Activated naive CD8-positive, alpha-beta T cell treated with anti-CD3 and anti-CD28 coated beads, Interleukin-2, amount 10 ng/mL, durations not matched to agents 7 days and 5 days (primary cell): ENCODE measurements around the gene NDFIP2. TPM values are rescaled to one million over a fixed set of nuclear protein-coding genes. Genes with fewer than 3 reads are reported as not detected.

Experiments used
- ATAC-seq: fragments of 150-1000 bp; cut with Tn5 transposase; one replicate; pipeline ENCODE4 v1.10.0; 2021; ENCODE audit warnings: low read depth, moderate library complexity
- POLR2A ChIA-PET: fragments of 350-600 bp; sonication (Branson Sonifier 250); formaldehyde crosslinking; loops from one replicate; lab custom pipeline; 2021; ENCODE audit warnings: antibody characterized with exemption; lab: Charles Lee
- DNase-seq: peaks from one replicate; pipeline ENCODE4 v3.0.0; 2021
- H3K27ac Mint-ChIP-seq: one replicate; pipeline ENCODE4 v1.8.0; 2022; ENCODE audit warnings: mild to moderate bottlenecking, mixed read lengths
- H3K27me3 Mint-ChIP-seq: one replicate; pipeline ENCODE4 v1.8.0; 2022; ENCODE audit warnings: mild to moderate bottlenecking, moderate library complexity, mixed read lengths
- H3K36me3 Mint-ChIP-seq: one replicate; pipeline ENCODE4 v1.8.0; 2021; ENCODE audit warnings: mild to moderate bottlenecking, mixed read lengths
- H3K4me1 Mint-ChIP-seq: one replicate; pipeline ENCODE4 v1.8.0; 2021; ENCODE audit warnings: mixed read lengths
- H3K4me3 Mint-ChIP-seq: one replicate; pipeline ENCODE4 v1.8.0; 2022; ENCODE audit warnings: mild to moderate bottlenecking, moderate library complexity, mixed read lengths
- H3K9me3 Mint-ChIP-seq: one replicate; pipeline ENCODE4 v1.8.0; 2021; ENCODE audit warnings: mixed read lengths
- total RNA-seq, 2 experiments: library from RNA; stranded (reverse); gene quantifications; one replicate each; pipeline ENCODE4 v1.2.3, GENCODE V29; 2021

The NDFIP2 gene
- total RNA-seq, 2 experiments from 2014 or later: 6.7 to 9.8 TPM

- Mint-ChIP-seq H3K36me3 (peaks cover 4% of the 10 kb centered on the region), H3K9me3 (peaks cover 1% of the 10 kb centered on the region), H3K27ac (no peak overlapping the region), H3K4me3 (no peak overlapping the region), H3K4me1 (peaks cover 5% of the 10 kb centered on the region), H3K27me3 (no peaks in the 10 kb centered on the region)
- POLR2A ChIA-PET: no interaction called here
- no peak for DNase-seq
- no peak for ATAC-seq
These were observed 12.6 kb upstream of the NDFIP2 start for GRCh38 chr13:79468402-79468801.

- ATAC-seq (no peak), DNase-seq (no peak)
- Mint-ChIP-seq H3K36me3 (peaks cover 4% of the 10 kb centered on the region), H3K9me3 (peaks cover 1% of the 10 kb centered on the region), H3K4me3 (no peak overlapping the region), H3K27me3 (no peaks in the 10 kb centered on the region), H3K4me1 (peaks cover 5% of the 10 kb centered on the region), H3K27ac (no peak overlapping the region)
- POLR2A ChIA-PET: no interaction called here
These were observed 12.1 kb upstream of the NDFIP2 start for GRCh38 chr13:79468819-79469218.

GRCh38 chr13:79469608-79470007 is 11.3 kb upstream of the NDFIP2 start:
- DNase-seq (no peak), ATAC-seq (no peak)
- Mint-ChIP-seq H3K9me3 (peaks cover 7% of the 10 kb centered on the region), H3K27ac (no peak overlapping the region), H3K4me1 (peaks cover 5% of the 10 kb centered on the region), H3K4me3 (no peak overlapping the region), H3K36me3 (peaks cover 9% of the 10 kb centered on the region), H3K27me3 (no peaks in the 10 kb centered on the region)
- POLR2A ChIA-PET: no interaction called here

GRCh38 chr13:79470666-79471065 is 10.3 kb upstream of the NDFIP2 start:
- no peak overlapping the region for H3K27ac Mint-ChIP-seq
- H3K4me1 Mint-ChIP-seq: peaks cover 5% of the 10 kb centered on the region
- H3K27me3 Mint-ChIP-seq: no peaks in the 10 kb centered on the region
- H3K9me3 Mint-ChIP-seq: peaks cover 8% of the 10 kb centered on the region
- ATAC-seq: no peak
- no peak for DNase-seq
- peaks cover 11% of the 10 kb centered on the region for H3K36me3 Mint-ChIP-seq
- POLR2A ChIA-PET: no interaction called here
- H3K4me3 Mint-ChIP-seq: no peak overlapping the region

GRCh38 chr13:79475569-79475968 is 5.4 kb upstream of the NDFIP2 start:
- POLR2A ChIA-PET: no interaction called here
- no peak for ATAC-seq
- Mint-ChIP-seq H3K4me3 (no peak overlapping the region), H3K27me3 (peaks cover 30% of the 10 kb centered on the region), H3K27ac (no peak overlapping the region), H3K36me3 (peaks cover 10% of the 10 kb centered on the region), H3K4me1 (peaks cover 5% of the 10 kb centered on the region), H3K9me3 (peaks cover 7% of the 10 kb centered on the region)
- no peak for DNase-seq

- Mint-ChIP-seq H3K27me3 (peaks cover 35% of the 10 kb centered on the region), H3K9me3 (peaks cover 7% of the 10 kb centered on the region), H3K36me3 (peaks cover 10% of the 10 kb centered on the region), H3K27ac (no peak overlapping the region), H3K4me3 (no peak overlapping the region), H3K4me1 (peaks cover 19% of the 10 kb centered on the region)
- DNase-seq (no peak), ATAC-seq (no peak)
- POLR2A ChIA-PET: interaction anchor here (1.4 kb wide), 1 partner anchor 12 kb away, joined by 5 read pairs; no protein-coding TSS in a partner anchor
These were observed 3.0 kb upstream of the NDFIP2 start for GRCh38 chr13:79477968-79478367.

GRCh38 chr13:79479882-79480281 is 1.1 kb upstream of the NDFIP2 start:
- H3K4me3 Mint-ChIP-seq: no peak overlapping the region
- POLR2A ChIA-PET: interaction anchor here (1.8 kb wide), 1 partner anchor 28 kb away, joined by 14 read pairs; no protein-coding TSS in a partner anchor
- no peaks in the 10 kb centered on the region for H3K9me3 Mint-ChIP-seq
- peaks cover 5% of the 10 kb centered on the region for H3K36me3 Mint-ChIP-seq
- peaks cover 32% of the 10 kb centered on the region for H3K4me1 Mint-ChIP-seq
- H3K27me3 Mint-ChIP-seq: peaks cover 35% of the 10 kb centered on the region
- no peak for DNase-seq
- ATAC-seq: no peak
- no peak overlapping the region for H3K27ac Mint-ChIP-seq

- H3K27me3 Mint-ChIP-seq: peaks cover 34% of the 10 kb centered on the region
- H3K9me3 Mint-ChIP-seq: no peaks in the 10 kb centered on the region
- H3K36me3 Mint-ChIP-seq: peaks cover 5% of the 10 kb centered on the region
- no peak for DNase-seq
- H3K27ac Mint-ChIP-seq: peak overlapping the region; percentile 79
- POLR2A ChIA-PET: interaction anchor here (0.5 to 1.8 kb wide), 7 partner anchors 10 to 90 kb away, joined by 3 to 14 read pairs (median 3); no protein-coding TSS in a partner anchor
- peak overlapping the region; percentile 97 for H3K4me3 Mint-ChIP-seq
- peaks cover 40% of the 10 kb centered on the region for H3K4me1 Mint-ChIP-seq
- peak; percentile 38 for ATAC-seq
These were observed 714 bp downstream of the NDFIP2 start for GRCh38 chr13:79481685-79482052.

- H3K4me3 Mint-ChIP-seq: peak overlapping the region; percentile 97
- peaks cover 32% of the 10 kb centered on the region for H3K27me3 Mint-ChIP-seq
- peak overlapping the region; percentile 11 for H3K27ac Mint-ChIP-seq
- H3K4me1 Mint-ChIP-seq: peaks cover 46% of the 10 kb centered on the region
- no peaks in the 10 kb centered on the region for H3K9me3 Mint-ChIP-seq
- H3K36me3 Mint-ChIP-seq: peaks cover 5% of the 10 kb centered on the region
- DNase-seq (no peak), ATAC-seq (no peak)
- POLR2A ChIA-PET: no interaction called here
These were observed 1.5 kb downstream of the NDFIP2 start for GRCh38 chr13:79482281-79482970.

- Mint-ChIP-seq H3K4me3 (peak overlapping the region; percentile 56), H3K27ac (no peak overlapping the region), H3K4me1 (peaks cover 49% of the 10 kb centered on the region), H3K9me3 (no peaks in the 10 kb centered on the region), H3K36me3 (peaks cover 5% of the 10 kb centered on the region), H3K27me3 (peaks cover 27% of the 10 kb centered on the region)
- ATAC-seq (no peak), DNase-seq (no peak)
- POLR2A ChIA-PET: interaction anchor here (1.0 kb wide), 1 partner anchor 32 kb away, joined by 3 read pairs; no protein-coding TSS in a partner anchor
These were observed 2.2 kb downstream of the NDFIP2 start for GRCh38 chr13:79483086-79483706.

- no peak overlapping the region for H3K27ac Mint-ChIP-seq
- peaks cover 2% of the 10 kb centered on the region for H3K9me3 Mint-ChIP-seq
- no peak for DNase-seq
- peaks cover 56% of the 10 kb centered on the region for H3K4me1 Mint-ChIP-seq
- peaks cover 7% of the 10 kb centered on the region for H3K27me3 Mint-ChIP-seq
- ATAC-seq: no peak
- POLR2A ChIA-PET: interaction anchor here (0.9 to 1.2 kb wide), 2 partner anchors 61 to 79 kb away, joined by 3 read pairs; partner anchors contain the start of gene RBM26
- peaks cover 12% of the 10 kb centered on the region for H3K36me3 Mint-ChIP-seq
- H3K4me3 Mint-ChIP-seq: no peak overlapping the region
These were observed 4.3 kb downstream of the NDFIP2 start for GRCh38 chr13:79485014-79485811.

- ATAC-seq (no peak), DNase-seq (no peak)
- H3K27me3 Mint-ChIP-seq: no peaks in the 10 kb centered on the region
- POLR2A ChIA-PET: no interaction called here
- no peak overlapping the region for H3K4me3 Mint-ChIP-seq
- peaks cover 2% of the 10 kb centered on the region for H3K9me3 Mint-ChIP-seq
- peaks cover 13% of the 10 kb centered on the region for H3K36me3 Mint-ChIP-seq
- H3K4me1 Mint-ChIP-seq: peaks cover 50% of the 10 kb centered on the region
- H3K27ac Mint-ChIP-seq: no peak overlapping the region
These were observed 5.7 kb downstream of the NDFIP2 start for GRCh38 chr13:79486433-79487188.

- POLR2A ChIA-PET: no interaction called here
These were observed 9.4 kb downstream of the NDFIP2 start for GRCh38 chr13:79490326-79490725.

More at GRCh38 chr13:79490326-79490725, 9.4 kb downstream of the NDFIP2 start:
- Mint-ChIP-seq H3K9me3 (peaks cover 2% of the 10 kb centered on the region), H3K4me3 (no peak overlapping the region), H3K27me3 (peaks cover 1% of the 10 kb centered on the region), H3K36me3 (peaks cover 17% of the 10 kb centered on the region), H3K4me1 (peaks cover 51% of the 10 kb centered on the region), H3K27ac (no peak overlapping the region)
- DNase-seq: no peak
- ATAC-seq: no peak
